NCI-H2196 (cell line): ENCODE measurements around the gene ZNF662.

ENCODE experiments used
- DNase-seq: peaks from one replicate; lab custom pipeline; 2025; ENCODE audit not compliant: unreplicated experiment; lab: John Stamatoyannopoulos, UW

Gene ZNF662

GRCh38 chr3:42935472-42935871, 29.5 kb downstream of the ZNF662 start:
- DNase-seq, result no peak

DNA sequence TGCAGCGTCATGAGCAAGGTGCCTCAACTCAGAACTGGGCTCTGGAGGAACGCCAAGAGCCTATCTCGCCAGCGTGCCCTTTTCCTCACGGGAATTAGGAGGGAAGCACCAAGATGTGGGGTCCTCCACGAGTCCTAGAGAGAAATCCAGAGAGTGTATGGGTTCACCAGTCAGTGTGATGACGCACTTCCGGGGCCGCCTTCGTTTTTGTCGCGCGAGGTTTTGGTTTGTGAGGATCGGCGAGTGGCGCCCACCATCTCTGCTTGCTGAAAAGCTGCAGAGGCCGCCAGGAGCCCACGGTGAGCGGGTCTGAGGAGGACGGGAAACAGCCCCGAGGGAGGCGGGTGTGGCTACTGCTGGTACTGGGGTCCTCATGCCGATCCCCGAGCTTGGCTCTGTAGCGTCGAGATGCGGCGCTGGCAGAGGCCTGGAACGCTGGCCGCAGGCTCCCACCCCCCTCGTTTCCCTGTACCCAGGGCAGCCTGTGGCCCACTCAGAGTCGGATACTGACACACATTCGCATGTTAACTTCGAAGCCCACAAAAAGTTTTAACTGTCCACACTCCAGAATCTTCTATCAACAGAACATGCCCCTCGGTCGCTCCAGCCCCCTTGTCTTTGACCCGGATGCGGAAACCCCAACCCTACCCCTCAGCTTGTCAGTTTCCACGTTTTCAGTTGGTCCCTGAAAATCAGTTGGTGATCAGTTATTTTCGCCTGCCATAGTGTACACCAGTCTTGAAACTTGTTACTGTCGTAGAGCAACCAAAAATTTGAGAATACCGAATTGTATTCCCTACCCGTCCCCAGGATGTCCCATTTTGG, 30.4 kb downstream of the ZNF662 start:
- no peak for DNase-seq

DNA sequence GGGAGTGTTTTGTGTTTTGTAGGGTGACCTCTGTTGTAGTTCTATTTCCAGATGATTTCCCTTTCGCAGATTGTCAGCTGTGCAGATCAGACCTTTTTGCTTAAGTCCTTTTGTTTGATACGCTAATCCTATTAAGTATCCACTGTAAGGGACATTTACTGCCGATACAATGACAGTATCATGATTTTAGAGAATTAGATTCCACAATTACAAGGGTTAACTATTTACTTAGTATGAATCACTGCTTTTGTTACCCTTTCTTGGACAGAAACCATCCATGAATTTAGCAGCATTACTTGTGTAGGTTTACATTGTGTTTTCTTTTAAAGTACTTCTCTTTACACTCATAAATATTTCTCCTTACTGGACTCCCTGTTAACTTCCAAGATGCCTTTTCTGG, 31.4 kb downstream of the ZNF662 start:
- no peak for DNase-seq

- DNase-seq, result no peak
These were observed 36.8 kb downstream of the ZNF662 start for GRCh38 chr3:42942693-42943092.

DNA sequence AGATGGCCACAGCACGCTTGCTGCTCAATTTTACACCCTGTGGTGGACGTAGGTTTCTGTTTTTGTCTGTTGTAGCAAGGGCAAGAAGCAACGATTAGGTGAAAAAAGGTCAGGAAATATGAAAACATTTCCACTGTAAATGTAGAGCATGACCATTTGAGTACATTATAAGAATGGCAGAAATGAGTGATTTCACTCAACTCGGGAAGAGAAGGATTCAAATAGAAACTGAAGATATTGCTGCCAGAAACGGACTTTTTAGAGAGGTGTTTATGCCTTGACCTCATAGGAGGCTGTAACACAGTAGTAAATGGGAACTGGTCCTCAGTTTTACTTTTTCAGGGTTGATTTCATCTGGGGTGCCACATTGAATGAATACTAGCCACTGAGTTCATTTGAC, 40.1 kb downstream of the ZNF662 start:
- no peak for DNase-seq

DNA sequence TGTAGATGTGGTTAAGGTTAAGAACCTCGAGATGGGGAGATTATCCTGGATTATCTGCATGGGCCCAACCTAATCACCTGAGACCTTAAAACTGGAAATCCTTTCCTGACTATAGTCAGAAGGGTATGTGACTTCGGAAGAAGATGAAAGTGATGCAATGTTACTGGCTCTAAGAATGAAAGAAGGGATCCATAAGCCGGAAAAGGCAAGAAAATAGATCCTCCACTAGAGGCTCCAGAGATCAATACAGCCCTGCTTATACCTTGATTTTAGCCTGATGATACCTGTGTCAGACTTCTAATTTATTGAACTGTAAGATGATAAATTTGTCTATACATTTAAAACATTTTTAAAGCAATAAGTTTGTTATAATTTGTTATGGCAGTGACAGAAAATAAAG, 51.6 kb downstream of the ZNF662 start:
- no peak for DNase-seq

- DNase-seq, result no peak
These were observed 54.3 kb downstream of the ZNF662 start for GRCh38 chr3:42960282-42960681.

DNA sequence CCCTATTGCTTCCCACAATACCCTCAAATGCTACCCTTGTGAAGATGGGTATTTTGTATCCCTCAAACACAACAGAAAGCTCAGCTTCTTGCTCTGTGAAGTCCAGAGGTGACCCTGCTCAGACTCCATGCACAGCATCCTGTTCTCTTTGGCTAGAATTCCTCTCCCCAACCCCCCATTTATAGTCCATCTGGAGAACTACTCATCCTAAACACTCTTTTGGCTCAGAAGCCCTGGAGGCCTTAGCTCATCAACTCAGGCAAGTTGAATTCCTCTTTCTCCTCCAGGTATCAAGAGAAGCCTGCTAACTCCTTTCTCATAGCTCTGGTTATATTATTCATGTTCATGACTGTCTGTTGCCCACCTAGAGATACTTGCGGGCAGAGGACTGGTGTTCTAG, 54.8 kb downstream of the ZNF662 start:
- DNase-seq, result no peak

DNA sequence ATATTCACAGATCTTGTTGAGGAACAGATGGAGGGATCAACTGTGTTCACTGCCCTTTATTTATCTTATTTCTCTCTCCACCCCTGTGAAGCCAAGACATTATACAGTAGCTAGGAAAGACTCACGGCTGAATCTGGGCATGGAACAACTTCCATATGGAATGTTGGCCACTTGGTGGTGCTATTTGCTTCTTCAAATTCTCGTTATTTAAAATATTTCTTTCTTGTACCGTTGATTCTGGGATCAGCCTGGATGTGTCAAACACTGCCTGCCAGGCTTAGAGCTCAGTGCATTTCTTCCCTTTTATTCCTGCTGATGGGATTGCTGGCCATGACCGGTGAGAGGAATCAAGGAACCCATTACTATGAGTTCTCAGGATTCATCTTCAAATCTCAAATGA, 55.7 kb downstream of the ZNF662 start:
- DNase-seq, result peak; percentile 35

DNA sequence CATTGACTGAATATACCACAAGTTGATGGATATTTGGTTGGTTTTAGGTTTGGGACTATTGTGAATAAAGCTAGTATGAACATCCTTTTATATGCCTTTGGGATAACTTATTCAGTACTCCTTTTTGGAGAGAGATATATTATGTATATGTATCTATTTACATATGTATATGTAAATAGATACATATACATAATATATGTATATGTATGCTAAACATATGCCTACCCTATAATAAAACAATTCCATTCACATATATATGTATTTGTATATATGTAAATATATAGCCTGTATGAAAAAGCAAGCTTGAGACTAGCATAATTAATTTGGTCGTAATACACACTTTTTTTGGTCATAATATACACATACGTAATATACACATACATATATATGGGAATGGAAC, 57.3 kb downstream of the ZNF662 start:
- DNase-seq, result no peak

- DNase-seq, result no peak
These were observed 58.3 kb downstream of the ZNF662 start for GRCh38 chr3:42964266-42964665.
